Ovary (tissue), 9 donors: ENCODE data around the gene RAD51D. TPM values are rescaled to one million over a fixed set of nuclear protein-coding genes. Genes with fewer than 3 reads are reported as not detected.

Source experiments
- DNase-seq, 5 donors: peaks; one replicate each; pipeline ENCODE4 v3.0.0-alpha.2; 2019 to 2020
- H3K27ac ChIP-seq, 2 donors: fragments of 200-600 bp; one replicate each; pipeline versions ENCODE4 v1.5.1 to v1.8.0; 2019 to 2022
- H3K27me3 ChIP-seq: fragments of 200-600 bp; one replicate; pipeline ENCODE4 v1.8.0; 2022
- H3K36me3 ChIP-seq: fragments of 200-600 bp; sonication (generic); one replicate; pipeline ENCODE4 v1.5.1; 2019
- H3K4me1 ChIP-seq: one replicate; pipeline ENCODE4 v1.8.1; 2013; ENCODE audit warnings: mild to moderate bottlenecking, moderate library complexity; ENCODE audit not compliant: insufficient read depth
- H3K4me3 ChIP-seq: fragments of 200-600 bp; sonication (generic); one replicate; pipeline ENCODE4 v1.5.1; 2017
- H3K9me3 ChIP-seq, 2 donors: fragments of 200-600 bp in 1 of 2; sonication (generic) in 1 of 2; one replicate each; pipeline versions ENCODE4 v1.5.1 to v1.8.1; 2013 to 2019; ENCODE audit warnings: mild to moderate bottlenecking in 1 of 2, moderate library complexity in 1 of 2
- CTCF ChIP-seq, 3 donors: fragments of 450-650 bp in 2 of 3; fragments of 200-600 bp in 1 of 3; IDR thresholded peaks; one replicate each; pipeline versions ENCODE4 v1.5.1 to v1.8.0; 2016 to 2022; ENCODE audit warnings: antibody characterized with exemption in 3 of 3, mild to moderate bottlenecking in 1 of 3
- EP300 ChIP-seq: sonication (generic); formaldehyde crosslinking; IDR thresholded peaks from one replicate; pipeline ENCODE4 v1.6.1; 2017; ENCODE audit warnings: antibody characterized with exemption
- POLR2A ChIP-seq: fragments of 450-650 bp; IDR thresholded peaks from one replicate; pipeline ENCODE4 v1.6.1; 2017; ENCODE audit warnings: antibody characterized with exemption, mild to moderate bottlenecking, moderate library complexity
- WGBS, 3 donors: extraction: QIAGEN DNeasy Blood & Tissue Kit in 1 of 3; methylation state at CpG; one replicate each; pipeline versions ENCODE4 v1.1.5 to v1.1.7; 2013 to 2017; 5-methylcytosine and 5-hydroxymethylcytosine counted together
- intact Hi-C, 4 donors: fragments of 100-400 bp; cut with DNase I; formaldehyde crosslinking; loops; one replicate each; pipeline versions ENCODE4 v1.11.0 to v1.15.1; 2022 to 2023
- polyA plus RNA-seq, 2 donors: library from polyadenylated mRNA; stranded (reverse); fragments of 200-250 nt in 1 of 2; fragments of 350-450 nt in 1 of 2; fragmentation: Illumina TruSeq in 1 of 2; extraction: RNeasy Lipid Tissue Mini Kit (QIAGEN cat#74804) in 1 of 2; gene quantifications; one replicate each; pipeline ENCODE4 v1.2.3, GENCODE V29; 2013 to 2014
- total RNA-seq, 7 donors: library from RNA; depleted of rRNA in 2 of 7; stranded (reverse); fragments of >200 nt in 2 of 7; fragmentation: NEBNext Ultra II Directional in 3 of 7; extraction: Animal tissue kit (Norgen Biotek cat#: 25700) in 3 of 7; gene quantifications; one replicate each; pipeline versions ENCODE4 v1.1.0 to v1.2.4, GENCODE V29; 2016 to 2023
- donor health status: DM: no; HTN: no; CAD: no; lungs with moderate emphysema.
- donor health status: DM: no; HTN: no; CAD: no.
- donor health status: Bipolar disorder and iron deficiency.
- donor health status: DM: yes; HTN: yes; CAD: no.
- donor health status: DM: no; HTN: no; CAD: no.
- donor health status: DM: yes; HTN: yes; CAD: no.

Gene RAD51D
- total and polyA plus RNA-seq, 9 donors = 7.3 to 16.7 (median 11.4) TPM

GRCh38 chr17:35089586-35090296, 29.9 kb downstream of the RAD51D start:
- intact Hi-C loops = loop anchor here in 3 of 4 donors (10.0 kb wide), 3 partner anchors 95 to 125 kb away; partner anchors contain the start of genes CCT6B (in 2 of the 3), ZNF830 (in 2 of the 3) and LIG3 (in 1 of the 3)
- DNase-seq = peak in 2 of 5 donors; percentile 23 to 34

GRCh38 chr17:35088881-35089585, 30.6 kb downstream of the RAD51D start:
- Histone ChIP-seq H3K9me3 (no peaks in the 10 kb centered on the region), H3K36me3 (no peaks in the 10 kb centered on the region), H3K27me3 (no peaks in the 10 kb centered on the region), H3K27ac (peak overlapping the region; percentile 62 to 66), H3K4me1 (peaks cover 6% of the 10 kb centered on the region), H3K4me3 (peak overlapping the region; percentile 74)
- 0 to 1% (median 0%) methylated on average over 38 to 80 of the region's 80 CpGs for WGBS, 3 donors
- peak; percentile 36 for TF ChIP-seq POLR2A
- TF ChIP-seq CTCF (IDR thresholded peaks at IDR 0.05) = peak; percentile 79 to 82 (median 82)
- no peak for TF ChIP-seq EP300
- intact Hi-C loops = loop anchor here in 3 of 4 donors (10.0 kb wide), 3 partner anchors 94 to 124 kb away; partner anchors contain the start of genes CCT6B (in 2 of the 3), ZNF830 (in 2 of the 3) and LIG3 (in 1 of the 3)
- peak; percentile 82 to 93 (median 88) for DNase-seq

More at GRCh38 chr17:35089586-35090296, 29.9 kb downstream of the RAD51D start:
- no peaks in the 10 kb centered on the region for H3K36me3 ChIP-seq
- H3K27me3 ChIP-seq = no peaks in the 10 kb centered on the region
- peak overlapping the region; percentile 74 for H3K4me3 ChIP-seq
- H3K4me1 ChIP-seq = peaks cover 6% of the 10 kb centered on the region
- 38 to 47% (median 39%) methylated on average over 22 of the region's 22 CpGs for WGBS, 3 donors
- TF ChIP-seq POLR2A = no peak
- peak; percentile 0 to 56 (median 19) for TF ChIP-seq CTCF (IDR thresholded peaks at IDR 0.05)
- no peak for TF ChIP-seq EP300
- no peaks in the 10 kb centered on the region for H3K9me3 ChIP-seq
- H3K27ac ChIP-seq = no peak overlapping the region

GRCh38 chr17:35088356-35088880, 31.2 kb downstream of the RAD51D start:
- no peaks in the 10 kb centered on the region for H3K27me3 ChIP-seq
- TF ChIP-seq CTCF (IDR thresholded peaks at IDR 0.05) (no peak), EP300 (no peak), POLR2A (no peak)
- H3K27ac ChIP-seq = peak overlapping the region; percentile 62 to 66
- DNase-seq = peak; percentile 41 to 61 (median 48)
- intact Hi-C loops = loop anchor here in 3 of 4 donors (10.0 kb wide), 3 partner anchors 94 to 124 kb away; partner anchors contain the start of genes CCT6B (in 2 of the 3), ZNF830 (in 2 of the 3) and LIG3 (in 1 of the 3)
- H3K4me3 ChIP-seq = peak overlapping the region; percentile 74
- H3K9me3 ChIP-seq = no peaks in the 10 kb centered on the region
- H3K4me1 ChIP-seq = peaks cover 6% of the 10 kb centered on the region
- H3K36me3 ChIP-seq = no peaks in the 10 kb centered on the region
- WGBS, 3 donors = 0 to 1% (median 1%) methylated on average over 26 of the region's 26 CpGs

- intact Hi-C loops = loop anchor here in 3 of 4 donors (10.0 kb wide), 3 partner anchors 93 to 123 kb away; partner anchors contain the start of genes CCT6B (in 2 of the 3), ZNF830 (in 2 of the 3) and LIG3 (in 1 of the 3)
- no peak for DNase-seq
- TF ChIP-seq CTCF (IDR thresholded peaks at IDR 0.05) = no peak
- no peak for TF ChIP-seq EP300
- TF ChIP-seq POLR2A = no peak
- Histone ChIP-seq H3K27me3 (no peaks in the 10 kb centered on the region), H3K36me3 (no peaks in the 10 kb centered on the region), H3K9me3 (no peaks in the 10 kb centered on the region), H3K27ac (peak overlapping the region; percentile 62 to 66), H3K4me3 (peak overlapping the region; percentile 74), H3K4me1 (peaks cover 6% of the 10 kb centered on the region)
- 38 to 49% (median 45%) methylated on average over 9 of the region's 9 CpGs for WGBS, 3 donors
Observed at GRCh38 chr17:35087731-35088355, 31.8 kb downstream of the RAD51D start.
